Muscle of arm (tissue), 12 donors: ENCODE results near the gene STAT2. TPM values are rescaled to one million over a fixed set of nuclear protein-coding genes. Genes with fewer than 3 reads are reported as not detected.
A peak's percentile ranks its signal among the peaks of the same experiment; 100 is the strongest.
"Not testable (repeated sequence)": the region's sequence is repeated elsewhere in the genome, so short reads cannot be mapped to it uniquely, and the experiment has no call there.

Source experiments
- DNase-seq: peaks from one replicate; pipeline ENCODE4 v3.0.0-alpha.2; 2013
- polyA plus RNA-seq, 12 donors: library from polyadenylated mRNA; unstranded; fragments of 120-200 nt; gene quantifications; one replicate each; pipeline ENCODE4 v1.2.1, GENCODE V29; 2013; ENCODE audit not compliant: insufficient read length in 12 of 12

The STAT2 gene
- polyA plus RNA-seq, 12 donors, result 33.4 to 116 (median 56.4) TPM; not detected in 1

DNA sequence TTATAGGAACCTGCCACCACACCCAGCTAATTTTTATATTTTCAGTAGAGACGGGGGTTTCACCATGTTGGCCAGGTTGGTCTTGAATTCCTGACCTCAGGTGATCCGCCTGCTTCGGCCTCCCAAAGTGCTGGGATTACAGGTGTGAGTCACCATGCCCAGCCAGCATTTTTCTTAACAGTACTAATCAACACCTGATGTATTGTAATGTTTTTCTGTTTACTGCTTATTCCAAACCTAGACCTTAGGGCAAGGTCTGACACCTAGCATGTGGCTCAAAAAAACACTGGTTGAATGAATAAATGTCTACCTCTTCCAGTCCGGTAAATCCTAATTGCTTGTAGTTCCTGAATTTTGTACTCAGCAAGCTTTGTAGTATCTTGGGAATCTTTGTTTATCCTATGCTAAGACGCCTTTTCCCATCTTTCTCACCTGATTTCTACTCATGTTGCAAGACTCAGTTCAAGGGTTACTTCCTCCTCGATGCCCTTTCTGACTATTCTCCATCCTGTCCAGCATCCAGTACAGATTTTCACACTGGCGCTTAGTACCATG is 28.9 kb downstream of the STAT2 start:
- no peak for DNase-seq

DNA sequence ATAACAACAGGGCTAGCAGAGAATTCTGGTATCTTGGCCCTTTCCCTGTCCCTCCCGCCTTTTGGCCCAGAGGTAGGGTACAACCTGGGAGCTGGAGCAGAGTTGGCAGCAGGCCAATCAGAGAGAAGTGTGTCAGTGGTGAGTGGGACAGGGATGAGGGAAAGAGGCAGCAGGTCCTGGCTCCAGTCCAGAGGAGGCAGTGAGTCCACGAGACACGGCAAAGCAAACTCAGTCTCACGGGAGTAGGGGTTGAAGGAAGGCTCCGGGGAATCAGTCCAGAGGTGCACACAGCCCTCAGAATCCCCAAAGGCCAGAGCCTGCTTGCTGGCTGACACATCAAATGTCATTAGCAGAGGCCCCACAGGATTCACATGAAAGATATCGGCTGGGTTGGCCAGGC is 33.4 kb downstream of the STAT2 start:
- DNase-seq, result no peak

DNA sequence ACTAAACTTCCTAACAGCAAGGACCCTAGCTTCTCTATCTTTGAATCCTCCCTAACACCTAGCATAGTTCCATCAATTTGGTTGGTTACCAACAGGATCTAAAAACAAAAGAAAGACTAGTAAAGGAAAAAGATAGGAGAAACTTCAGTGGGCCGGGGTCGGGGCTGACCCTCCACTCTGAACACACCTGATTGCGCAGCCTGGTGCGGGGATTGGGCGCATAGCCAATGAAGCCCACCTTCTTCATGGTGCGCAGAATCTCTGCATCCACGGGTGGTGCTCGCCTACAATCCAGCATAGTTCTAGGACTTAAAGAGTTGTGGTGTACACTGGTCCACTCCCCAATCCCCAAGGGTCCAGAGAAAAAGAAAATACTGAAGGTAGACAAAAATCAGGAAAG is 33.8 kb downstream of the STAT2 start:
- no peak for DNase-seq

DNA sequence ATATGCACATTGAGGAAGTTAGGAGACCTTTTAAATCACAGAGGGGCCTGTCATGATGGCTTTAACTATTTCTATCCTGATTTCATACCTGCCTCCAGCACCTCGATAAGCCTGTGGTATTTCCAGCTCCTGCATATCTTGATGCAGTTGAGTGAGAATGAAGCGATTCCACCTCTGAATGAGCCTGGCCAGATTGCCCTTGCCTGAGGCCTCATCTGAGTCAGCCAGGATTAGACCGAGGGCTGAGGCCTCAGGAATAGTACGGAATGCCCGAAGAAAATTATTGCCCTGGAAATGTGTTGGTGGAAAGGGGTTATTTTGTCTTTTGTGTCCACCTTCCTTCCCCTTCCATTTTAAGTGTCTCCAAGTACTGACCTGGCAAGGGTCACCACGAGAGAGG is 35.7 kb downstream of the STAT2 start:
- DNase-seq, result no peak

DNA sequence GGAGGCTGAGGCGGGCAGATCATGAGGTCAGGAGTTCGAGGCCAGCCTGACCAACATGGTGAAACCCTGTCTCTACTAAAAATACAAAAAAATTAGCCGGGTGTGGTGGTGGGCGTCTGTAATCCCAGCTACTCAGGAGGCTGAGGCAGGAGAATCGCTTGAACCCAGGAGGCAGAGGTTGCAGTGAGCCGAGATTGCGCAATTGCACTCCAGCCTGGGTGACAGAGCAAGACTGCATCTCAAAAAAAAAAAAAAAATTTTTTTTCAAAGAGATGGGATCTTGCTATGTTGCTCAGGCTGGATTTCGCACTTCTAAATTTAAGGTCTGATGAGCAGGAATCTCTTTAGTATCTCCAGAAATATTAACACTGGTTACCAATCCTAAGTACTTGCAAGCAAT is 38.3 kb downstream of the STAT2 start:
- DNase-seq, result not testable (repeated sequence)

DNA sequence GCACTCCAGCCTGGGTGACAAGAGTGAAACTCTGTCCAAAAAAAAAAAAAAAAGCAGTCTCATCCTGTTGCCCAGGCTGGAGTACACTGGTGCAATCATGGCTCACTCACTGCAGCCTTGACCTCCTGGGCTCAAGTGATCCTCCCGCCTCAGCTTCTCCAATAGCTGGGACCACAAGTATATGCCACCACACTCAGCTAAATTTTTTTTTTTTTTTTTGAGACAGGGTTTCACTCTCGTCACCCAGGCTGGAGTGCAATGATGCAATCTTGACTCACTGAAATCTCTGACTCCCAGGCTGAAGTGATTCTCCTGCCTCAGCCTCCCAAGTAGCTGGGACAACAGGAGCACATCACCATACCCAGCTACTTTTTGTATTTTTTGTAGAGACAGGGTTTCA is 38.9 kb downstream of the STAT2 start:
- no peak for DNase-seq

DNA sequence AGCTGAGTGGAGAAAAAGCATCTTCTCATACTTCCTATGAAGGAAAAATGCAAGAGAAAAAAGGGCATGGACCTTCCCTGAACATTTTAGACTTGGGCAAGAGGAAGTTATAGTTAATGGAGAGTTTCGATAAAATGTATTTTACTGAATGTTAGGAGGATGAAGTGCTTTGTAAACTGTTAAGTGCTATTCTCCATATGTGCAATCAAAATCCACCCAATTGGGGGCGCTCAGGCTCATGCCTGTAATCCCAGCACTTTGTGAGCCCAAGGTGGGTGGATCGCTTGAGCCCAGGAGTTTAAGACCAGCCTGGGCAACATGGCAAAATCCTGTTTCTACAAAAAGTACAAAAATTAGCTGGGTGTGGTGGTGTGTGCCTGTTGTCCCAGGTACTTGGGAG is 42.2 kb downstream of the STAT2 start:
- no peak for DNase-seq

DNA sequence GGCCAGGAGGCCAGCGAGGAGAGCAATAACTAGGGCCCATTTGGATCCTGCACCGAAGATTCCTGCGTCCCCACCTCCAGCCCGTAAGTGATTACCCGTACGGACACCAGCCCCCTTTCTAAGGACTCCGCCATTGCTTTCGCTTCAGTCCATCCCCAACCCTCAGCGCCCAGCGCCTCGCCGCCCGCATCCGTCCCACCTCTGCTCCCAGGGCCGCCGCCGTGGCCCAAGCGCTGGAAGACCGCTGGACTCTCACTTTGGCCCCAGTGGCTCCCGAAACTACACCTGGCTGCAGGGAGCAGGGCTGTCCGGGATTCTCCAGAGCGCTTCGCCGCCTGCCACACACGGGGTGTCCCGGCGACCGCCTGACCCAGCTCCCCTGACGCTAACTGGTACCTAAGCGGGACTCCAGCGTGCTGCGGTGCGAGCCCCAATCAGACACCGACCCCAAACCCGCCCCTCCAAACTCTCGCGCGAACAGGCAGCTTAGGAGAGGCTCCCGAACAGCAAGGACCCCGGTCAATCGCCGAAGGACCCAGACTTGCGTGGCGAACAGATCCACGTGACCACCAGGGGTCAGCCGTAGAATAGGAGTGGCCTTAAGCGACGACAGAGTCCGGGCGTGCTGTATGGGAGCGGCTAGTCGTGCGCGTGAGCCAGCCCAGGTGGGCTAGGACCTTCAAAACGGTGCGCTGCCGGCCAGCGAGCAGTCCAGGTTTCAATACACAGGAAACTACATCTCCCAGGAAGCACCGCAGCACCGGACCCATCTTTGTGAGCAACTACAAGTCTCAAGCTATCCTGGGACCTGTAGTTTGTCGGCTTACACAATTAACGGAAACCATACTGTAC is 44.1 kb downstream of the STAT2 start, which contains the start of gene CNPY2:
CNPY2 (minus strand) TSS at position 367 of the 852 bp plus-strand sequence. CDS start 771 bp downstream, outside the sequence.
- DNase-seq, result peak; percentile 96

DNA sequence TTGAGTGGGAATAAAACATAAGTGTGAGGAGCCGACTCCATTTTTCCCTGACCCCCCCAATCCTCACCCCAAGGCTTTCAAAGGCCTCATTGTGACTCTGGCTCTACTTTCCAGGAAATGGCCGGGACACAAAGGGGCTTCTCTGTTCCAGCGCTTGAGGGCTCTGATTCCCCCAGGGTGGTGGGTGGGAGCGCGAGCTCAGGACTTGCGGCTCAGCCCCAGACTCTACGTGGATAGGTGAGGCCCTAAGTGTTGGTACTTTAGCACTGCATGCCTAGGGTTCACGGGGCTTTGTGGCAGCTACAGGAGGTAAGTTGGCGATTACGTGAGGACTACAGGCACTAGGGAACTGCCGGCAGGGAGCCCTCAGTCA is 44.7 kb downstream of the STAT2 start:
- no peak for DNase-seq

DNA sequence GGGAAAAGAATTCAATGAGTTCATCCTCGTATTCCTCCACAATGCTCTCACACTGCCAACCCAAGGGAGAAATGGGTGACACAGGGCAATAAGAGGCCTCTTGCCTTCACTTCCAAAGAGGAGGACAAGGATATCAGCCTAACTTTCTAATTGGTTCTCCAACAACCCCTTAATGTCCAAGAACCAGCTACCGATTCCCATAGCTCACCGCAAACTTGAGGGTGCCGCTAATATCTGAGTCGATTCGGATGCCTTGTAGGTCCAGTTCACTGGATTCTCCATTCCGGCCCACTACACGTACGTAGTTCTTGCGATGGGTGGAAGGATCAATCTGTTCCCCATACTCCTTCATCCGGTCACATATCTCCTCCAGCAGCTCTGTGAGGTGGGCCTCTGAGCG is 48.9 kb downstream of the STAT2 start:
- DNase-seq, result no peak

DNA sequence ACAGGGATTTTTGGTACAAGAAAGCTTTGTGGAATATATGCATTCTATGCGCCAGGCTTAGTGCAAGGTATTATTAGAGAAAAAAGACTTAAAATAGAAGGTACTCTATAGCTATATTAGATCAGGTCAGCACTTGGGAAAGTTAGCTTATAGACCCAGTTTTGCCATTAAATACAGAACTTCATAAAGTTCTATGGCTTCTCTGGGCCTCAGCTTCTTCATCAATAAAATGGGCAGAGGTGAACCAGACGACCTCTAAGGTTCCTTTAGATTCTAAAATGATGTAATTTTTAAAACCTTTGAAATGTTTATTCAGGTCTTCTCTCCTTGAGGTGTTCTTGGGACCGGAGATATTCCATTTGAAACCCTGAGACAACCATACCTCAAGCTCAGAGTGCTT is 51.2 kb downstream of the STAT2 start:
- no peak for DNase-seq

DNA sequence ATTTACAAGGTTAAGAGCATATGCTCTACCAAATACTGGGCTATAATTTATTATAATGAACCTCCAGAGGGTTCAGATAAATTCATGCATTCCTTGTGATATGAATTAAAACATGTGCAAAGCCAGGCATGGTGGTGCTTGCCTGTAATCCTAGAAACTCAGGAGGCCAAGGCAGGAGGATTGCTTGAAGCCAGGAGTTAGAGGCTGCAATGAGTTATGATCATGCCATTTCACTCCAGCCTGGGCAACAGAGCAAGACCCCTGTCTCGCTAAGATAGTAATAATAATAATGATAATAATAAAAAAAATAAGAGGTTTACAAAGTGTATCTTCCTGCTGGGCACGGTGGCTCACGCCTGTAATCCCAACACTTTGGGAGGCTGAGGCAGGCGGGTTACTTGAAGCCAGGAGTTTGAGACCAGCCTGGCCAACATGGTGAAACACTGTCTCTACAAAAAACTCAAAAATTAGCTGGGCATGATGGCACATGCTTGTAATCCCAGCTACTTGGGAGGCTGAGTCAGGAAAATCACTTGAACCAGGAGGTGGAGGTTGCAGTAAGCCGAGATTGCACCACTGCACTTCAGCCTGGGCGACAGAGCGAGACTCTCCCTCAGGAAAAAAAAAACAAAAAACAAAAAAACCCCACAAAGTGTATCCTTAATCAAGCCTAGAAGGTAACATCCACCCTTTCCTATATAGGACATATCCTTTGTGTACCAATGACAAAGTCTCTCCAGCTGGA is 52.5 kb downstream of the STAT2 start:
- no peak for DNase-seq

DNA sequence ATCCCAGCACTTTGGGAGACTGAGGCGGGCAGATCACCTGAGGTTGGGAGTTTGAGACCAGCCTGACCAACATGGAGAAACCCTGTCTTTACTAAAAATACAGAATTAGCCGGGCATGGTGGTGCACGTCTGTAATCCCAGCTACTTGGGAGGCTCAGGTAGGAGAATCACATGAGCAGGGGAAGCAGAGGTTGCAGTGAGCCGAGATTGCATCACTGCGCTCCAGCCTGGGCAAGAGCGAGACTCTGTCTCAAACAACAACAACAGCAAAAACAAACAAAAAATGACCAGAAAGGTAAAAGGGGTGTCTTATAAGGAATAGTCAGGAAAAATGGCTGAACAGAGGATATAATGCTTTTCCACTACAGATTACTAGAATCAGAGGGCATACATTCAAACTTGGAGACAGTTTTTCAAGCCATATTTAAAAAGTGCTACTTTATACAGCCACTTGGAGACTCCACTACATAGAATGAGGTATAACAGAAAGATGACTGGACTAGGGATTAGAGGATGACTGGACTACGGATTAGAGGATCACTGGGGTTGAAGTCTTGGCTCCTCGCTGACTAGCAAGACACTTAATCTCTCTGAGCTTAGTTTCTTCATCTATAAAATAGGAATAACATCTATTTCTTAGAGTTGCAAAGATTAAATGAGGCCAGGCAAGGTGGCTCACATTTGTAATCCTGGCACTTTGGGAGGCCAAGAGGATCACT is 54.9 kb downstream of the STAT2 start:
- DNase-seq, result no peak

DNA sequence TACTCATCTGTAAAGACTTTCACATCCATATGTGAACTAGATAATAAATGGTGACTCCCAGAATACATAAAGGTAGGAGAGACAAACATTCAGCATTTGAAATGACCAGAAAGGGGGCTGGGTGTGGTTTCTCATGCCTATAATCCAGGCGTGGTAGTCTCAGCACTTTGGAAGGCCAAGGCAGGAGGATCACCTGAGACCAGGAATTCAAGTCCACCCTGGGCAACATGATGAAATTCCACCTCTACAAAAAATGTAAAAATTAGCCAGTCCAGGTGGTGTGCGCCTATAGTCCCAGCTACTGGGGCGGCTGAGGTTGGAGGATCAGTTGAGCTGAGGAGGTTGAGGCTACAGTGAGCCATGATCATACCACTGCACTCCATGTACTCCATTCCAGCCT is 55.6 kb downstream of the STAT2 start:
- DNase-seq, result no peak

DNA sequence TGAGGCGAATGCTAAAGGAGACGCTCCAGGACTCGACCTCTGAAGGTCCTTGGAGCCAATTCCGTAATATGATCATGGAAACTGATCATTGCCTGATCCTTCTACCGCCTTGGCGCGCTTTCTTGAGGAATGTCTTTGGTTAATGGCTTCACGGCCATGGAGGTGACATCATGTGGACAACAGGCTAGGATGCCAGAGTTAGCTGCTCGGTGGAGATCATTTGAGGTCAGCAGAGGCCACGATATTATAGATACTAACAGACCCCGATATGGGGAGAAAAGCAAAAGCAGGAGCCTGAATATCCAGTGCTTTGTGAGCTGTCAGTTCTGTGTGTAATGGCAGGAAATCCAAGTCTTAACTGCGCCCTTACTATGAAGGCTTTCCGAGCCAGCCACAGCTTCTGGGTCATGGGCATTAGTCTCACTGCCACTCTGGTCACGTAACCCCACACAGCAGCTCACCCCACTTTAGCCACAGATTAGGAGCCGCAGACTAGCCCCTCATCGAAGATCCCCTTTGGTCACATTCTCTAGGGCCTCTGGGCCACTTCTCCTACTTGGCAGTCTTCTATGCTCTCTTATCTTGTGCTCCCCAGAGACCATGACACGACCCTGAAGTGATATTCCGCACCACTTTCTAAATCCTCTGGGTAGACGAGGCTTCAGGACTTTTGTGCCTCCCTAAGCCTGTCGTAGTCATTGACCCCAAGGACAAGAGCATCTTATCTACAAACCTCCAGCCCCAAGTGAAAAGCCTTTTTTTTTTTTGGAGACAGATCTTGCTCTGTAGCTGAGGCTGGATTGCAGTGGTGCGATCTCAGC is 59.1 kb downstream of the STAT2 start:
- no peak for DNase-seq

DNA sequence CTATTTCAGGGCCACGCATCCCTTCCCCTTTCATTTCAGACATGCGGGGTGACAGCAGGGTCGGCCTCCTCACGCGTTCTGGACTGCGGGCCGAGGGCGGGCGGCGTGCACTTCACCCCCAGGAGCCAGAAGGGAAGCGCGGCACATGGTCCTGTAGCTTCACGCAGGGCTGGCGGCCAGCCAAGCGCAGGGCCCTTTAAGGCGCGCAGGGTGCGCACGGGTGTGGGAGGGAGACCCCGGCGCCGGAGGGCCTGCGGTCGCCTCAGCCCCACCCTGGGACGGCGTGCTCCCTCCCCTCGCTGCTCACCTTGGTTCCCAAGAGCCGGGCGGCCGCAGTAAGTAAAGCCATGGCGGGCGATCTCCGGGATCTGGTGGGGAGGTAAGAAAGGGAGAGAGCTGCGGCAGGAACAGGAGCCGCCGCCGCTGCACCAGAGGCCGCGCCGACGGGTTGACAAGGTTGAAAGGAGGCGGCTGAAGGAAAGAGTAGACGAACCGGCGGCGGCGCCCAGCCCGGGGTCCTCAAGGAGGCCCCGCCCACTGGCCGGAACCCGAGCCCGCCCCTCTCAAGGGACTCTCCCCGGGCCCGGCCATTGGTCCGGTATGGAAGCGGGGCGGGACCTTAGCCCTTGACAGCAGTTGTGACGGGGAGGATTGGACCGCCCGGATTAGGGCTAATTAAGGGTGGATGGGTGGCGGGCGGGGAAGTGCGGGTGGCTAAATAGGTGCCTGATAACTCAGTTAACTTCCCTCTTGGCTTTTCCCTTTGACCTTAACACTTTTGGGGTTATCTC is 59.9 kb downstream of the STAT2 start, which contains the start of gene CS:
CS (minus strand) TSS at position 478 of the 791 bp plus-strand sequence; CDS start at position 349, 129 bp downstream.
- DNase-seq, result peak; percentile 97

DNA sequence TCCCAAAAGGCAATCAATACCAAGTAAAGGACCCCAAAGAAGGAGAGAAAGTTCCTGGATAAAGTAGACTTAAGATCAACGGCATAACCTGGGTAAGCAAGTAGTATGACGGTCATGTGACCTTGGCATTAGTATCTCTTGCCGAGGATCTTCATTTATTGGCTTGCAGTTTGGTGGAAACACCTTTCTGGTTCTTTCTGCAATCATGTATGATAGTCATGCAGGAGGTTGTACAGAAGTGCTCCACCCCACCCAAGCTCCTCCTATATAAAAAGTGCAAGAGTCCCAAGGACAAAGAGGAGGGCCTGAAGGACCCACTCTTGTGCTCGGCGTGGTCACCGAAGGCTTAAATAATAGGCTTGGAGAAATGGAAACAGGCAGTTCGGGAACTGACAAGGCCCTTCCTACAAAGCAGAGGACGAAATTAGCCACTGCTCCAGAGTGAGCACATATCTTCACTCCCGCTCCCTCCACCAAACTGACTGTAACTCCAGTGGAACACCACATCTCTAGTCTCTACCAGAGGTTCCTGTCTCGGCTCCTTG is 60.5 kb downstream of the STAT2 start:
- no peak for DNase-seq

DNA sequence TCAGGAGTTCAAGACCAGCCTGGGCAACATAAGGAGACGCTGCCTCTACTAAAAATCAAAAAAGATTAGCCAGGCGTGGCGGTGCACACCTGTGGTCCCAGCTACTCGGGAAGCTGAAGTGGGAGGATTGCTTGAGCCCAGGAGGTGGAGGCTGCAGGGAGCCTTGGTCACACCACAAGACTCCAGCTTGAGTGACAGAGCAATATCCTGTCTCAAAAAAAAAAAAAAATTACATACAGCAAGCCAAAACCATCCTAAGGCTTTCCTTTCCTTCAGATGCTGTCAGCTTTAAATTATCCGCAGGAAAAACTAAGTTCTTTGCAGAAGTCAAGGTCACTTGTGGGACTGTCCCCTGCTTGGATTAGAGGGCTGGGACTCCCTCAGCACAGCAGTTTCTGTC is 61.1 kb downstream of the STAT2 start:
- DNase-seq, result no peak

DNA sequence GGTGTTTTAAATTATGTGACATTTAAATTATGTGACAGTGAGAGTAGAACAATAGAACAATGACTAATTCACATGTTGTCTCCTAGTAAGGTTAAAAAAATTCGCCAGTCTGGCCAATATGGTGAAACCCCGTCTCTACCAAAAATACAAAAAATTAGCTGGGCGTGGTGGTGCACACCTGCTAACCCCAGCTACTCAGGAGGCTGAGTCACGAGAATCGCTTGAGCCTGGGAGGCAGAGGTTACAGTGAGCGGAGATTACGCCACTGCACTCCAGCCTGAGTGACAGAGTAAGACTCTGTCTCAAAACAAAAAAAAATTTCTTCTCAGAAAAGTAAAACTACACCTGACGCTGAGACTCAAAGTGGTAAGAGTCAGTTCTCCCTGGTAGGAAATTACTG is 62.5 kb downstream of the STAT2 start:
- DNase-seq, result no peak

DNA sequence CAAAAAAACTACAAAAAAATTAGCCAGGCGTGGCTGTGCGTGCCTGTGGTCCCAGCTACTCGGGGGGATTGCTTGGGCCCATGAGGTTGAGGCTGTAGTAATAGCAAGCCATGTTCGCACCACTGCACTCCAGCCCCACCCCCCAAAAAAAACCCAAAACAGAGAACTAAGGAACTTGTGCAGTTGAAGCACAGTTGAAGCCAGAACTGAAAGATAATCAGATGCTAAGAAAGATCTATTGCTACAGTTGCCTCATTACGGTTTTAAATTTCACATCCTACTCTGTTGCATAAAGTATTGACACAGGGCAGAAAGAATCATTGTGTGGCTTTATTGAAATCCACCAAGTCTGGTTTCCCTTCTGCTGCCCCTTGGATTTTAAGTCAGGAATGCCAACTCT is 63.6 kb downstream of the STAT2 start:
- DNase-seq, result no peak
